Muscle of arm (tissue), 12 donors: Measurements from ENCODE around the gene TM6SF1. TPM values are rescaled to one million over a fixed set of nuclear protein-coding genes. Genes with fewer than 3 reads are reported as not detected.
"Not testable (repeated sequence)": the region's sequence is repeated elsewhere in the genome, so short reads cannot be mapped to it uniquely, and the experiment has no call there.

ENCODE experiments used
- DNase-seq: peaks from one replicate; pipeline ENCODE4 v3.0.0-alpha.2; 2013
- polyA plus RNA-seq, 12 donors: library from polyadenylated mRNA; unstranded; fragments of 120-200 nt; gene quantifications; one replicate each; pipeline ENCODE4 v1.2.1, GENCODE V29; 2013; ENCODE audit not compliant: insufficient read length in 12 of 12

The TM6SF1 gene
- polyA plus RNA-seq, 12 donors = 22.6 to 77.5 (median 61.1) TPM; not detected in 1

DNA sequence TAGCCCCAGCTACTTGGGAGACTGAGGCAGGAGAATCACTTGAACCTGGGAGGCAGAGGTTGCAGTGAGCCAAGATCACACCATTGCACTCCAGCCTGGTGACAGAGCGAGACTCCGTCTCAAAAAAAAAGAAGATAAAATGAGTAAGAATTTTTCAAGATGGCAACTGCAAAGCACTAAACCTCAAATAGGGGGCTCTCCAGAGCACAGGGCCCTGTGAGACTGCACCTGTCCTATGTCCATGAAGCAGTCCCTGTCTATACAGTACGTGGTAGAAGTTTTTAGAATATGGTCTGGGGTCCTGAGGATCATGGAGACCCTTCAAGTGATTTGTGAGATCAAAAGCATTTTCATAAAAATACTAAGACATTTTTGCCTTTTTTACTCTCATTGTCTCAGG, 22.0 kb upstream of the TM6SF1 start:
- not testable (repeated sequence) for DNase-seq

DNA sequence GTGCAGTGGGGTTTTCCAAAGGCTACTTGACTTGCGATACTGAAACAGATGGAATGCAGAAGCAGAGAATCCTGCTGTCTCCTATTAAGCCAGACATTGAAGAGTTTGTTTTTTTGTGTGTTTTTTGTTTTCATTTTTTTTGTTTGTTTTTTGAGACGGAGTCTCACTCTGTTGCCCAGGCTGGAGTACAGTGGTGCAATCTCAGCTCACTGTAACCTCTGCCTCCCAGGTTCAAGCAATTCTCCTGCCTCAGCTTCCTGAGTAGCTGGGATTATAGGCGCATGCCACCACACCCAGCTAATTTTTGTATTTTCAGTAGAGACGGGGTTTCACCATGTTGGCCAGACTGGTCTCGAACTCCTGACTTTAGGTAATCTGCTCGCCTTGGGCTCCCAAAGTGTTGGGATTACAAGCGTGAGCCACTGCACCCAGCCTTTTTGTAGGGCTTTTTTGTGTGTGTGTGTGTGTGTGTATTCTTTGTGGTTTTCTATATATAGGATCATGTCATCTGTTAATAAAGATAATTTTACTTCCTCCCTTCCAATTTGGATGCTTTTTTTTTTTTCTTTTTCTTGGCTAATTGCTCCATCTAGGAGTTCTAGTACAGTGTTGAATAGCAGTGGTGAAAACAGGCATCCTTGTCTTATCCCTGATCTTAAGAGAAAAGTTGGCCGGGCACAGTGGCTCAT, 21.4 kb upstream of the TM6SF1 start:
- DNase-seq = not testable (repeated sequence)

DNA sequence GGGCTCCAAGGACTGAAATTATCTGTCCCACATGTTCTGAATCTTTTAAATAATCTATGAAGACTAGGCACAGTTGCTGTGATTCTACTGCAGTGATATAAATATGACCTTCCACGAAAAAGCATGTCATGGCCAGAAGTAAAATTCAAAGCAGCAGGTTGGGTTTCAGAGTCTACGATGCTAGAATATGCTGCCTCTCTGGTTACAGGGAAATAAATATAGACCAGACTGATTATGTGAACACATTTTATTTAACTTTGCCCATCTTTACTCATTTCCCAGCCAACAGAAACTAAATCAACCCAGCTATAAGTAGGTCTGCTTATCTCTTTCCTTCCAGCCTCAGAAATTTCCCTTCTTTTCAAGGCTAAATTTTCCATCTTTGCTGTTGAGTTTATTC, 19.9 kb upstream of the TM6SF1 start:
- DNase-seq = no peak

DNA sequence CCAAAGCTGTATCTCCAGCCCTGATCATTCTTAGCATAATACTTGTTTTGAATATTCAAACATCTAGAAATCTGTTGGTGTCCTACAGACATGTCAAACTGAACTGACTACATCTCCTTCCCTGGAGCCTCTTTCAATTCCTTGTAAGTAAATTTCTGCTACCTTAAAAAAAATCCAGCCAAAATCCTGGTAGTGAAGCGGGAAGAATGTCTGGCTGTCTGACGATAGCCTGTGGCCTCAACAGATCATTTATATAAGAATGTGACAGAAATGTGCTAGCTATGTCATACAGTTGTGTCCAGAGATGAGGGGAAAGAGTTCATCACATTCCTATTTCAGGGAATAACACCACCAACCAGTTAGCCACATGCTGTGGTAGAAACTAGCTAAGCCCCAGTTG, 18.6 kb upstream of the TM6SF1 start:
- no peak for DNase-seq

DNA sequence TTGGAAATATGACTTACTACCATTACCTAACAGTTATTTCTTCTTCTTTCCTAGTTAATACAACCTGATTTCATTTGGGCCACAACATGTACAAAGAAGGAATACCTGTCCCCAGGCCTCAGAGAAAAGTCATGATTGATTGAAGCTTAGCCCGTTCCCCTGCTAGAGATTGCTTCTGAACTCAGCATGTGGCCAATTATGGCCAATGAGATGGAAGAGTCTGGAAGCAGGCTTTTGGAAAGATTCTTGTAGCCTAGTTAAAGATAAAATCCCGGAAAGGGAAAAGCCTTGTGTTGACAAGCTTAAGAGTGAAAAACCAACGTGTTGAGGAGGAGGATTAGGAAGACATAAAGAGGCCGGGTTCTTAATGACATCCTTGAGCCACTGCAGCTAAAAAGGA, 17.0 kb upstream of the TM6SF1 start:
- DNase-seq = no peak

DNA sequence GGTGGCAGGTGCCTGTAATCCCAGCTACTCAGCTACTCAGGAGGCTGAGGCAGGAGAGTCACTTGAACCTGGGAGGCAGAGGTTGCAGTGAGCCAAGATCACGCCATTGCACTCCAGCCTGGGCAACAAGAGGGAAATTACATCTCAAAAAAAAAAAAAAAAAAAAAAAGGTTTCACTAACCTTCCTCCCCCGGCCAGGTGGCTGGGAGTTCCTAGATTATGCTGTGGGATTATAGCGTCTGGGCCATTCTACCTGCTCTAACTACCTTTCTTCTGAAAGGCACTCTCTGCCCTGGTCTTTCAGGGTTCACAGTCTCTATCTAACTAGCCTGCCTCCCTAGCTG, 15.5 kb upstream of the TM6SF1 start:
- not testable (repeated sequence) for DNase-seq

DNA sequence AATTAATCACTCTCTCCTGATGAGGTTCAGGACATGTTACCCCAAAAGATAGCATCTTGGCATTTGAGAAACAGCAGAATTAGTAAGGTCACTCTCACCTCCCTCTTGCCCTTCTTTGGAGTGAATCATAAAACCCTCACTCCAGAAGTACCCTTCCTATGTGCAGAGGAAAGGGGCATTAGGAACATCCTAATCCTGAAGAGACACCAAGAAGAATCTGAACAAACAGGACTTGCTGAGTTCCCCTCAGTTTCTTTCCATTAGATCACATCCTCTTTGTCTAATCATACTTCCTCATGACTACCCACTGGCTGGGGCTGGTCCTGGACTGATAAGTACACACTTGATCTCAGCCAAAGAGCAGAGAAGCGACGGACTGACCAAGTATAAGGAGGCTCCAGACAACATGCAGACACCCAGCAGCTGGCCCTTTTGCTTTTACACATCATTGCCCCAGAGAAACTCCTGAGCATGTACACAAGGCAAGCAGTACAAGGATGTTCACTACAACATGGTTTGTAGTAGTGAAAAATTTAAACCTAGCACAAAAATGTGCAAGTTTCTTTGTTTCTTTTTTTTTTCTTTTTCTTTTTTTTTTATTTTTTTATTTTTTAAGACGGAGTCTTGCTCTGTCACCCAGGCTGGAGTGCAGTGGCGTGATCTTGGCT, 15.0 kb upstream of the TM6SF1 start:
- no peak for DNase-seq

DNA sequence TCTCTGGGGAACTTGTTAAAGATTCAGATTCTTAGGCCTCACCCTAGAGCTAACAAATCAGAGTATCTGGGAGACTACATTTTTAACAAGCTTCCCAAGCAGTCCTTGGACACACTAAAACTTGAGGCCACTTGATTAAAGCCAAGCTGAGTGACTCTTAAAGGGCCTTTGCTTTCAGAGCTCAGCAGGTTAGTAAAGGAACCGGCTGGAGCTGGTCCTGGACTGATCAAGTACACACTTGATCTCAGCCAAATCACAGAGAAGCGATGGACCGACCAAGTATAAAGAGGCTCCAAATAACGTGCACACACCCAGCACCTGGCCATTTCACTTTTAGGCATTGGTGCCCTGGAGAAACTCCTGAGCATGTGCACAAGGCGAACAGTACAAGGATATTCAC, 12.9 kb upstream of the TM6SF1 start:
- DNase-seq = no peak

DNA sequence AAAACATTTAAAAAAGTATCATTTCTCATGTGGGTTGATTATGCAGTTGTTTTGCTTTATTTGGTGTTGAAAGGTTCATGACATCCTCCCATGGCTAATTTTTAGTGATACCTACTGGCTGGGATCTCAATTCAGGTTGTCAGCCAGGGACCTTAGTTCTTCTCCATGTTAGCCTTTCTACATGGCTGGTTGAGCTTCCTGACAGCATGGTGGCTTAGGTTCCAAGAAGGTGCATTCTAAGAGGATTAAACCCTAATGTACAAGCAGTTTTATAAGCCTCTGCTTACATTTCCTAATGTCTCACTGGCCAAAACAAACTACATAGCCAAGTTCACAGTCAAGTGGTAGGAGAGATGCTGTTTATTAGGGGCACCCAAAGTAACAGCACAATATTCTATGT, 9.4 kb upstream of the TM6SF1 start:
- no peak for DNase-seq

DNA sequence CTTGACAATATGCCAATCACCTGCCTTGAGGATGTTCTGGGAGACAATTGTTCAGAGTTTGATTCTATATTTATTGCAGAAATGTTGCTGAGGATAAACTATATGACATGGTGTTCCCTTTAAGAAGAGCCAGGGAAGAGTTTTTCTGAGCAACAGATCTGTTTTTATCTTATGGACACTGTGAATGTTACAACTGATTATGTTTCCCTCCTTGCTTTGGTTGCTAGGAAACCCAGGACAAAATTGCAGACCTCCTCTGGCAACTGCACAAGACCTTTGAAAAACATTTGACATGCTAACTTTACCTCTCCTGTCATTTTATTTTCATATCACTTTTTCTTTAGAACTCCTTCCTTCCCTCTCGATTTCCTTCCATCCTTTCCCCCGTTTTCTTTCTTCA, 8.2 kb upstream of the TM6SF1 start:
- DNase-seq = no peak

DNA sequence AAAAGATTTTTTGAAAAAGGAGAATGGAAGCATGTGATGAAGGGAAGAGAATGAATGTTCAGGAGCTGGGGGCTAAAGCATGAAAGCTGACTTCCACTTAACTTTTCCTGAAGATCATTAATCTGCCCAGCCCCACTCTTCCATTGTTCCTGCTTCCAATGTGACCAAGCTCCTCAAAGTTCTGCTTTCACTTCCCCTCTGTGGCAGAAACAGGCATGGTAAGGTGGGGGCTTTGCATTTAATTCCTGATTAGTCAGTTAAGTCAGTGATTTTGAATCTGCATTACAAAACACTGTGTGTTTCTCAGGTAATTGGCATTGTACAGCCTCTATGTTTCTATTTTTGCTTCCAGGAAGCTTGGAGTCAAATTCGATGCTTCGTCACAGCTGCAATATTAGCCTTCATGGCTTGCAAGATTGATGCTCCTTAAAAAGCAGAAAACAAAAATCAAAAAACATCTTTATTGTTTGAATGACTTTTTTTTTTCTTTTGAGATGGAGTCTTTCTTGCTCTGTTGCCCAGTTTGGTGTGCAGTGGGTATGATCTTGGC, 7.3 kb upstream of the TM6SF1 start:
- DNase-seq = no peak

DNA sequence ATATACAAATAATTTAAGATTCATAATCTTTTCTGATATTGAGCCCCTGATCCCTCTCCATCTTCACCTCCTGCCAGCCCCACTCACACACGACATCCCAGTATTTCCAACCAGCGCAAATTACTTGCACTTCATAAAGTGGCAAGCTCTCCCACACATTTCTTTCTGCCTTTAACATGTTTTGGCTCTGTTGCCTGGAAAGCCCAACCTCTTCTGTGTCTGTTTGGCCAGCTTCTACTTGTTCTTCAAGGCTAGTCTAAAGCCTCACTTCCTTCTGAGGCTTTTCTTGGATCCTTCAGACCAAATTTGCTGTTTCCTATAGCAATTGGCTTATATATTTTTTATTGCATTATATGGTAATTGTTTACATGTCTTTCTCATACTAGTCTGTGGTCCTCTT, 5.1 kb upstream of the TM6SF1 start:
- DNase-seq = no peak

DNA sequence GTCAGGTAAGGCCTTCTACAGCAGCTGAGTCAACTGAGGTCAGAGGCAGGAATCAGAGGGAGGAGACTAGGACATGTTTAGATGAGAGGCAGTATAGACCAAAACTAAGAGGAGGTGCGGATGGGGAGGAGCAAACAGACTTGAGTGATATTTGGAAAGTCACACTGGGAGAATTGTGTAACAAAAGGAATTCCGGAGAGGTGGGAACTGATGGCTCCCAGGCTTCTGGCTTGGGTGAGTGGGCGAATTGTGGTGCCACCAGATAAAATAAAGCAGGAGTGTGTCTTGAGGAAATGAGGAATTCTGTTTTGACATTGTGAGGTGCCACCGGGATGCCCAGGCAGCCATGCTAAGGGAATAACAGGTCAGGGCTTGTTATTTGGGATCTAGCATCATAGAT, 3.3 kb upstream of the TM6SF1 start:
- DNase-seq = no peak

DNA sequence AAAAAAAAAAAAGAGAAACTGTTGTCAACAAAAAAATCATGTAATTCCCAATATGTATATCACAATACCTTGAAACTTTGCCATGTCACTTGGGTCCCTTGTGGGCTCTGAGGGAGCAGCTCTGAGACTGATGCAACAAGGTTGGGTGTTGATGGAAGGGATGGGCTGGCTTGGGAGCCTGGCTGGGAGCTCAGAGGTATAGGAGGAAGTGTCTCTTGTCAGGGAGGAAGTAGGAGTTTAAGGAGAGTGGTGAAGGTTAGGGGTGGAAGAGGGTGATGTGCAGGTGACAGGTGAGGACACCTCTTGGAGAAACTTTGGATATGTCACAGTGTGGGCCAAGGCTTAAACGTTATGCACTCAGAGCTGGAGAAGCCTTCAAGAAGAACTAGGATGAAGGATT, 2.0 kb upstream of the TM6SF1 start:
- DNase-seq = no peak

DNA sequence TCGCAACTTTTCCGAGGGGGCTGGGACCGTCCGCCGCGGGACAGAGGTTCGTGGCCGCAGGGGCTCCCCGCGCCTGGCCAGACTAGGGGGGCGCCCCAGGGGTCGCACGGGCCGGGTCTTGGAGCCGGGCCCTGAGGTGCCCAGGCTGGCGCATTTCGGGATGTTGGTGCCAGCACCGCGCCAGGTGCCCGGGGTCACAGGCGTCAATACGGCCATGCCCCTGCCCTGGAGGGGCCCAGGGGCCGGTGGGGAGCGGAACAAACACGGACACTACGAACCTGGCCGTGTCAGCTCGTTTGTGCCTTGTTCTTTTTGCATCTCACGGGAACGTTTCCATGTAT, 366 bp downstream of the TM6SF1 start:
- DNase-seq = no peak

DNA sequence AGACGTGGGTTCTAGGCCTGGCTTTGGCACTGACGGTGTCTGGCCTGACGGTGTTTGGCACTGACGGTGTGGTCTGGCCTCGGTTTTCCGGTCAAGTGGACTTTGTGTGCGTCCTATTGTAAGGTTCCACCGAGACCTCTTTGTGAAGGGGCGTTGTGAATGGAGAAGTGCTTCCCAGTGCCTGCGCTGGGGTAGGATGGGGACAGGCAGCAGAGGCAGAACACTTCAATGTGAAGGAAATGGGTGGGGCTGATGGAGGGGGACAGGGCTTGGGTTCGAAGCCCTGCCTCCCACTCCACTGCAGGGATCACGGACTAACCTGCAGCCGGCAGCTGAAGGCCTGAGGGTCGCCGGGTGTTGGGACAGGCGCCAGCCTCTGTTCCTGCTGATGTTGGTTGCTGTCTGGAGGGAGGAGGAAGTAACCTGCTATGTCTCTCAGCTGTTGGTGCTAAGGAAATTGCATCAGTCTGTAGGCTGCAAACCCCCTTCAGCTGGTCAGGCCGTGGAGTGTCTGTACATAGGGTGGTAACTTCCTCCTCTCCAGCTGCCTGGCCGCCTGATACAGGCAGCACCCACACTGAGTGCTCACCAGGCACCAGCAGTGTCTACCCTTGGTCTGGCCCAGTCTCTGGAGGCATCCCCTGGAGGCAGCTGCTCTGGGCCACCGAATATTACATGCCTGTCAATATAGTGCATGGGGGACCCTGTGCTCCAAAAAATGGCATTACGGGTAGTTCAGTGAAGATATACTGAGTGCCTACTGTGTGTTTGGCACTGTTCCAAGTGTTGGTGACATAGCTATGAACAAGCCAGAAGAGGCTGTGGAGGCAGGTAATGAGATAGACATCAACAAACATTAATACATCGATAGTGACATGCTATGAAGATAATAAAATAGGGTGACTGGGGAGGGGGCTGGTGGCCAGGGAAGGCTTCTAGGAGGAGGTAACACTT, 1.1 kb downstream of the TM6SF1 start:
- DNase-seq = no peak

DNA sequence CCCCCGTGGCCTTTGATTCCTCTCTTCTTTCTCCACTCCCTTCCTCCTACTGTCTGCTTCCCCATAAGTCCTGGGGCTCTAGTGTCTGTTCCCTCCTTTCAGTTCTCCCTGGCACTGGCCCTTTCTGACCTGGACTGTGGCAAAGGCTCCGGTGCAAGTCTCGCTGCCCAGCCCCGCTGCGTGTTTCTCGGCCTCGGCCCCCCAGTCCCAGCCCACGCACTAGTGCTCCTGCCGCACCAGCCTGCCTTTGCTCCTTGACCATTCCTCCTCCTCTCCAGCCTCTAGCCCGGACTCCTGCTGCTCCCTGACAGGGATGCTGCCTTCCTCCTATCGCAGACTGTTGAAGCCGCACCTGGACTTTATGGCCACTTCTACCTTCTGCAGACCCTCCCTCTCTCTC, 2.1 kb downstream of the TM6SF1 start:
- no peak for DNase-seq

DNA sequence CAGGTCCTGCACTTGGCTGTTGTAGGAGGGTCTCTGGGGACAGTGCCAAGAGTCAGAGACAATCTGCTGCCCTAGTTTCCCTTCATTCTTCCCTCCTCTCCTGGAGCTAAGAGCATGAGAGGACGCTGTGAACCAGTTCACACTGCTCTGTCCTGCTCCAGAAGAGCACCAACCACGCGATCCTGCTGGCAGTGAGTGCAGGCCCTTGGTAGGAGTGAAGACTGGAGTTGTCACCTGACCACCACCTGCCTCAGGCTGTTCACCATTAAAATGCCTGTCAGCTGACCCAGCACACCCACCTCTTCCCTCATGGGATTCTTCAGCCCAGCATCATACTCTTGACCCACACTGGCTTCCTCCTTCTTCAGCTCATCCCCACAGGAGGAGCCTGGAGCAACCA, 2.9 kb downstream of the TM6SF1 start:
- no peak for DNase-seq

DNA sequence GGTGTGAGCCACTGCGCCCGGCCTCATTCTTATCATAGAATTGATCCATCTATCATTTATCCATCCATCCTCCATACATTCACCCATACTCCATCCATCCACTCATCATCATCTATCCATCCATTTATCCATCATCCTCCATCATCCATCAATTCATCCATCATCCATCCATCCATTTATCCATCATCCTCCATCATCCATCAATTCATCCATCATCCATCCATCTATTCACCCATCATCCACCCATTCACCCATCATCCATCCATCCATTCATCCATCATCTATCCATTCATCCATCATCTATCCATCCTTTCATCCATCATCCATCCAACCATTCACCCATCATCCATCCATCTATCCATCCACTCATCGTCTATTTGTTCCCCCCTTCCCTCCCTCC, 3.7 kb downstream of the TM6SF1 start:
- no peak for DNase-seq

DNA sequence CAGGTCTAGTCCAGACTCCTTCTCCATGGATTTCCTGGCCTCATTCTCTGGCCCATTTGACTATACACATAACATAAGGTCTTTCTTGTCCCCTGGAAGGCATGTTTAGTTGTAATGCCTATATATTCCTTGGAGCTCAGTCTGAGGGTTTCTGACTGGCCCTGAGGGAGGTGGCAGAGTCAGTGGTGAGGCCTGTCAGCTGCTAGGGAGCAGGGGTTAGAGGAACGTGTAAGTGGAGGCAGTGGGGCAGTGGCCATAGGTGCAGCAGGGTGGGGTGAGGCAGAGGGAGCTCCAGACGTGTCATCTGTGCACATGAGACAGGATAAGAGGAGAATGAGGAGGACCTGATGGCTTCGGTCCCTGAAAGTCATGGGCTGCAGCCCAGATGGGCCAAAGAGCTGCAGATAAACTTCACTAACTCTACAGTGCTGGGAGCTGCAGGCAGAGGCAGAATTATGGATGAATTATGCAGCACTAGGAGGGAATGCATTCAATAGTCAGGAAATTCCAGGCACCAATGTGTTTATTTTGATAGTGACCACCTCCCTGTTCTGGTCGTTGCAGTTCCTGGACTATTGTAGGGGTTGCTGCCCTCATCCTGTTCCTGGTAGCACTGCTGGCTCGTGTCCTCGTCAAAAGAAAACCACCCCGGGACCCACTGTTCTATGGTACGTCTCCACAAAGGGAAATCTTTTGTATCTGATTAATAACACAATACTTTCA, 4.9 kb downstream of the TM6SF1 start:
- DNase-seq = no peak

DNA sequence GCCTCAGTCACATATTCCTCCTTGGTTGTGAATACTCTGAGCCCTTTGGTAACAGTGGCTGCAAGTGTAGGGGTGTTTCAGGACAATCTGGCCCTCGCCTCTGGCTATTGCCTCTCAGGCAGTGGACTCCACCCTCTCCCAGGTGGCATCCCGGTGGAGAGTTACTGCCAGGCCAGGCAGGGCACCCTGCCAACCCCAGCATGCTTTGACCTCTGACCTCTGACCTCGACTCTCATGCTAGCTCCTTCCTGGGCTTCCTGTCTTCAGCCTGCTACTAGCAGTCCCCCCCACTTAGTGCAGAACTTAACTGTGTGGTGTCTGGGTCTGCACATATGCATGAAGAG, 5.5 kb downstream of the TM6SF1 start:
- no peak for DNase-seq
